GM13976 (cell line): ENCODE results near the gene CCSER2.
"Not testable (repeated sequence)": the region's sequence is repeated elsewhere in the genome, so short reads cannot be mapped to it uniquely, and the experiment has no call there.

Source experiments
- DNase-seq: peaks from one replicate; pipeline ENCODE4 v3.0.0; 2012; ENCODE audit warnings: low spot score
- in situ Hi-C: fragments of 300-500 bp; cut with MboI; formaldehyde crosslinking; loops from one replicate; pipeline ENCODE4 v1.12.0; 2022; ENCODE audit warnings: low sequenced_read_pairs, mixed read lengths, inconsistent platforms; ENCODE audit not compliant: unreplicated experiment
- TF ChIP-seq, protein P1 (sequence below): IDR thresholded peaks from 2 replicates; pipeline ENCODE4 v1.5.1; 2012; ENCODE audit warnings: borderline replicate concordance, mild to moderate bottlenecking; ENCODE audit not compliant: insufficient read depth; ENCODE audit errors: extremely low read depth, missing control alignments, control extremely low read depth

Gene CCSER2

DNA sequence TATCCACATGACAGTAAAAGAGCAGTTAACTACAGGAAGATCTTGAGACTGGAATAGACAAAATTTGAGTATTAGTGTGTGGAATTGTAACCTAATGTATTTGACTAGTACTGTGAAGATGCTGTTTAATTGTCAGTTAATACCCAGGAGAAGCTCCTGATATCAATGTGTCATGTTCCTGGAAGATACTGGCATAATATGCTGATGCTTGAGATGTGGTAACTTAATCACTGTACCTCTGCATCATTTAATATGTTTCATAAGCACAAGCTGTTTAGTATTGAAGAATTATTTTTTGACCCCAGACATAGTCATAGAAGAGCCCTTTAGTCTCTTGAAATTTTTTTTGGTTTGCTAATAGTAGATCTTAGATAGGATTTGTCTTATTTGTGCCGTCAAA, 15.4 kb downstream of the CCSER2 start:
- no peak for DNase-seq
- in situ Hi-C loops: no loop called here
- TF ChIP-seq, protein P1, sequence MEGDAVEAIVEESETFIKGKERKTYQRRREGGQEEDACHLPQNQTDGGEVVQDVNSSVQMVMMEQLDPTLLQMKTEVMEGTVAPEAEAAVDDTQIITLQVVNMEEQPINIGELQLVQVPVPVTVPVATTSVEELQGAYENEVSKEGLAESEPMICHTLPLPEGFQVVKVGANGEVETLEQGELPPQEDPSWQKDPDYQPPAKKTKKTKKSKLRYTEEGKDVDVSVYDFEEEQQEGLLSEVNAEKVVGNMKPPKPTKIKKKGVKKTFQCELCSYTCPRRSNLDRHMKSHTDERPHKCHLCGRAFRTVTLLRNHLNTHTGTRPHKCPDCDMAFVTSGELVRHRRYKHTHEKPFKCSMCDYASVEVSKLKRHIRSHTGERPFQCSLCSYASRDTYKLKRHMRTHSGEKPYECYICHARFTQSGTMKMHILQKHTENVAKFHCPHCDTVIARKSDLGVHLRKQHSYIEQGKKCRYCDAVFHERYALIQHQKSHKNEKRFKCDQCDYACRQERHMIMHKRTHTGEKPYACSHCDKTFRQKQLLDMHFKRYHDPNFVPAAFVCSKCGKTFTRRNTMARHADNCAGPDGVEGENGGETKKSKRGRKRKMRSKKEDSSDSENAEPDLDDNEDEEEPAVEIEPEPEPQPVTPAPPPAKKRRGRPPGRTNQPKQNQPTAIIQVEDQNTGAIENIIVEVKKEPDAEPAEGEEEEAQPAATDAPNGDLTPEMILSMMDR: no peak

DNA sequence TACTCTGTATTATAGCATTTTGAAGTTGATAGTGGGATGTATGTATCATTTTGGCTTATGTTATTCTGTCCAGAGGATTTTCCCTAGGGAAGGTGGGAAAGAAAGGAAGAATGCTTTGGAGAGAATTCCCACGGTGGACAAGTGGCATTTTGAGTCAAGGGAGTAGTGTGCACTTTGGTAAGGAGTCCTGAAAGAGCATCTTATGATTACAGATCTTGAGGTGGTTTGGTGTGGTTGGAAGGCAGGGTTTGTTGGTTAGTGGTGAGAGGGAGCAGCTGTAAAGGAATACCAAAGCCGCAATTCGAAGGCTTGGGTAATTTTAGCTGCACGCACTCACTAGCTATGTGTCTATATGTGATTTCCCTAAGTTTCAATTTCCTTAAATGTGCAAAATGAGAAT, 16.1 kb downstream of the CCSER2 start:
- in situ Hi-C loops: no loop called here
- no peak for DNase-seq

DNA sequence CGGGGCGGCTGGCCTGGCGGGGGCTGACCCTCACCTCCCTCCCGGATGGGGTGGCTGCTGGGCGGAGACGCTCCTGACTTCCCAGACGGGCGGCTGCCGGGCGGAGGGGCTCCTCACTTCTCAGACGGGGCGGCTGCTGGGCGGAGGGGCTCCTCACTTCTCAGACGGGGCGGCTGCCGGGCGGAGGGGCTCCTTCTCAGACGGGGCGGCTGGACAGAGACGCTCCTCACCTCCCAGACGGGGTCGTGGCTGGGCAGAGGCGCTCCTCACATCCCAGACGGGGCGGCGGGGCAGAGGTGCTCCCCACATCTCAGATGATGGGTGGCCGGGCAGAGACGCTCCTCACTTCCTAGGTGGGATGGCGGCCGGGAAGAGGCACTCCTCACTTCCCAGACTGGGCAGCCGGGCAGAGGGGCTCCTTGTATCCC, 19.2 kb downstream of the CCSER2 start:
- DNase-seq, in situ Hi-C loops: not testable (repeated sequence)

More for the DNA sequence above, 16.1 kb downstream of the CCSER2 start:
- TF ChIP-seq, protein P1: no peak

DNA sequence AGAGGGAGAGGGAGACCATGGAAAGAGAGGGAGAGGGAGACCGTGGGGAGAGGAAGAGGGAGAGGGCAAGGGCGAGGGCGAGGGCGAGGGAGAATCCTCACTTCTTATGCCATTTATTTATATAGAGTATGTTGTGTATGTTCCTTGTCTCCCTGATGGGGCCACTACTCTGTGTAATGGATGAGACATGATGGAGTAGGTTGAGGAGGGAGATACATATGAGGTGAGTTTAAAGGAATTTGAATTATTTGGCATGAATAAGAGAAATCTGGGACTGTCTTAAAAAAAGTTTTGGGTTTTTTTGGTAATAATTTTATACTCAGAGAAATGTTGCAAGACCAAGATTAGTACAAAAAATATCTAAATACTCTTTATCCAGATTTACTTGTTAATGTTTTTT, 20.1 kb downstream of the CCSER2 start:
- in situ Hi-C loops: no loop called here
- TF ChIP-seq, protein P1: no peak
- DNase-seq: no peak

DNA sequence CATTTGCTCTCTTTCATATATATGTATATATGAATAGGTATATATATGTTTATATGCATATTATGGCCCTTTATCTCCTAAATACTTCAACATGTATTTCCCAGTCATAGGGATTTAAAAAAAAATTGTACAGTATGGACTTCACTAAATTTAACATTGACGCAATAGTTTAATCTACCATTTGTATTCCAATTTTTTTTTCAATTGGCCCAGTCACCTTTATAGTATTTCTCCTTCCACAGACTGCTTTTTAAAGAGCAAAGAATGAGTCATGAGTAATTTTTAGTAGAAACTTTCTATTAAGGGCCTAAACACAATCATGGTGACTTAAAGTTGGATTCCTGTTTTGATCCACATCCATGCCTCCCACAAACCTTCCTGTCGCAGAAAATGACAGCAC, 20.5 kb downstream of the CCSER2 start:
- no peak for DNase-seq
- TF ChIP-seq, protein P1: no peak
- in situ Hi-C loops: no loop called here

DNA sequence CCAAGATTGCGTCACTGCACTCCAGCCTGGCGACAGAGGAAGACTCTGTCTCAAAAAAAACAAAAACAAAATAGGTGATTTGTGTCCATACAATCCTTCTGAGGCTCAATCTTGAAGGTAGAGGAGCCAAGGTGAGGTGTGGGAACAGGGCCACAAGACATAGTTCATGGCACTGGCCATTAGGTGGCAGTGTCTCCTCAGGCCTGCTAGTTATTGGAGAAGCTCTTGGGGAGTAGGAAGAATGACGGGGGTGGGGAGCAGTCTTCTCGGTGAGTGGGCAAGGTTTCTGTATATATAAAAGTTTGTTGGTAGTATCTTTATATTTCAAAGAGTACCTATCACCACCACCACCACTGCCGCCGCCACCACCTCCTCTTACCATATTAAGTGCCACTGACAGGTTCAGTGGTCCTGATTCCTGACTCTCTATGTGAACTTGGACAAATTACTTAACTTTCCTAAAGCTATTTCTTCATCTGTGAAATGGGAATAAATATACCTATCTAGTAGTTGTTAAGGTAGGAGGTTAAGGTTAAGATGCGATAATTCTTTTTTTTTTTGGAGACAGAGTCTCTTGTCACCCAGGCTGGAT, 24.0 kb downstream of the CCSER2 start:
- DNase-seq: peak; percentile 69
- TF ChIP-seq, protein P1: peak; percentile 87

DNA sequence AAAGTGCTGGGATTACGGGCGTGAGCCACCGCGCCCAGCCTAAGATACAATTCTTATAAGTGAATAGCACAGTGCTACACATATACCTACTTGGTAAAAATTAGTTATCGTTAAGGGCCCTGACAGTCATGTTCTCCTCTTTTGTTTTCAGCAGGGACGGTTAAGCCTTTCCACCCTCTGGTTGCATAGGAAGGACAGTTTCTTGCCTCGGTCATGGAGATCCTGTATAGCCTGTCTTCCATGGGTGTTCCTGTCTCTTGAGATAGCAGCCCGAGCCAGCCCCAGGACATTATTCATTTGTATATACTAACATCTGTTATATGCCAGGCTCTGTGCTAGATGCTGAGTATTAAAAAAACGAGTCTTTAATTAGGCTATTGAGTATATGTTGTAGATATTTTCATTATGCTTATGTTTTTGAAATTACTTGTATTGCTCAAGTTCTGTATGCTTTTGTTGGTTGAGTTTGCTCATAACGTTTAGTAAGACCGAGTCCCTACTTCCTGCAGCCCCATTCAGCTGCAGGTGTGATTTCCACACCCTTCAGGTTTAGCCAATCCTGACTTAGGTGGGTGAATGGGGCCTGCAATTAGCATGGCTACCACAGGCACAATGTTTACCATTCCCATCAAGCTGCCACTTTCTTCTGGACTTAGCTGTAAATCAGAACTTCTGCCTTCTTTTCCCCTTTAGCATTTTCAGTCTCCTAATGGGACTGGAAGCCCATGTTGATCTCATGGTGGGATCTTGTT, 24.8 kb downstream of the CCSER2 start:
- in situ Hi-C loops: loop anchor here (10.0 kb wide), 1 partner anchor 88 kb away; no protein-coding TSS in a partner anchor
- TF ChIP-seq, protein P1: no peak
- DNase-seq: no peak

More for the DNA sequence above, 24.0 kb downstream of the CCSER2 start:
- in situ Hi-C loops: loop anchor here (10.0 kb wide), 1 partner anchor 88 kb away; no protein-coding TSS in a partner anchor
